Endothelial cell of umbilical vein (primary cell): ENCODE data around the gene C10orf105. TPM values are rescaled to one million over a fixed set of nuclear protein-coding genes. Genes with fewer than 3 reads are reported as not detected.

Experiments used
- BruUV-seq: library from RNA; stranded (reverse); fragments of 400-500 nt; replicated peaks from 2 replicates; lab custom pipeline; 2021; lab: Mats Ljungman, UMichigan
- CTCF ChIA-PET: fragments of 300-600, 350-600 bp; sonication (Branson Sonifier 250); formaldehyde crosslinking; loops from one replicate; lab custom pipeline; 2021; ENCODE audit warnings: antibody characterized with exemption, inconsistent platforms; lab: Charles Lee
- POLR2A ChIA-PET: fragments of 300-600, 350-600 bp; sonication (Branson Sonifier 250); formaldehyde crosslinking; loops from one replicate; lab custom pipeline; 2021; ENCODE audit warnings: antibody characterized with exemption, inconsistent platforms; lab: Charles Lee
- DNase-seq: peaks from one replicate; pipeline ENCODE4 v3.0.0-alpha.2; 2011; ENCODE audit warnings: low read depth, low spot score
- FAIRE-seq: peaks from 2 replicates; lab custom pipeline; 2011; peaks lifted over from hg19 to GRCh38; lab: Jason Lieb, UNC
- H2AFZ ChIP-seq: 2 replicates; pipeline ENCODE4 v1.6.0; 2012; ENCODE audit warnings: low read depth, low read length, control low read depth, inconsistent platforms
- H3K27ac ChIP-seq: 2 replicates; pipeline ENCODE4 v1.5.1; 2011; ENCODE audit warnings: low read depth, mild to moderate bottlenecking, control low read depth, low read length, moderate library complexity; ENCODE audit not compliant: insufficient read depth
- H3K27me3 ChIP-seq, 2 experiments: 2 replicates each; pipeline versions ENCODE4 v1.6.0 to v1.6.1; 2011; ENCODE audit warnings: low read length in 2 of 2, mixed read lengths in 1 of 2; ENCODE audit not compliant: control insufficient read depth in 2 of 2, insufficient read depth in 2 of 2
- H3K36me3 ChIP-seq, 2 experiments: 2 replicates in 1 of 2; 3 replicates in 1 of 2; pipeline ENCODE4 v1.5.1; 2011; ENCODE audit warnings: low read length in 2 of 2, mild to moderate bottlenecking in 1 of 2, moderate library complexity in 1 of 2; ENCODE audit not compliant: control insufficient read depth in 2 of 2, insufficient read depth in 2 of 2; ENCODE audit errors: extremely low read depth in 1 of 2
- H3K4me1 ChIP-seq: 3 replicates; pipeline ENCODE4 v1.5.1; 2011; ENCODE audit warnings: mild to moderate bottlenecking, low read length; ENCODE audit not compliant: control insufficient read depth, insufficient read depth; ENCODE audit errors: extremely low read depth
- H3K4me2 ChIP-seq: 2 replicates; pipeline ENCODE4 v1.6.1; 2011; ENCODE audit warnings: low read length, control low read depth, mixed read lengths; ENCODE audit not compliant: insufficient read depth
- H3K4me3 ChIP-seq, 3 experiments: fragments of 200-600 bp in 1 of 3; sonication (generic), shearing (Covaris generic) in 1 of 3; replicated peaks in 1 of 3; 2 replicates each; pipeline ENCODE4 v1.5.1; 2011 to 2016; ENCODE audit warnings: control low read depth in 3 of 3, low read length in 3 of 3, mild to moderate bottlenecking in 2 of 3, inconsistent platforms in 1 of 3, low read depth in 1 of 3, moderate library complexity in 1 of 3; ENCODE audit not compliant: insufficient read depth in 1 of 3
- H3K79me2 ChIP-seq: 2 replicates; pipeline ENCODE4 v1.6.0; 2012; ENCODE audit warnings: low read length, inconsistent platforms; ENCODE audit not compliant: control insufficient read depth, insufficient read depth
- H3K9ac ChIP-seq: replicated peaks from 2 replicates; pipeline ENCODE3; 2011; ENCODE audit warnings: low read length, control low read depth; ENCODE audit not compliant: insufficient read depth; ENCODE audit errors: extremely low read depth
- H3K9me1 ChIP-seq: replicated peaks from 3 replicates; pipeline ENCODE4 v1.6.0; 2011; ENCODE audit warnings: mild to moderate bottlenecking, low read length; ENCODE audit not compliant: control insufficient read depth, insufficient read depth; ENCODE audit errors: extremely low read depth
- H3K9me3 ChIP-seq: replicated peaks from 2 replicates; pipeline ENCODE4 v1.5.1; 2012; ENCODE audit warnings: low read length, inconsistent platforms; ENCODE audit not compliant: control insufficient read depth, insufficient read depth
- H4K20me1 ChIP-seq: replicated peaks from 2 replicates; pipeline ENCODE3; 2011; ENCODE audit warnings: mild to moderate bottlenecking, low read length; ENCODE audit not compliant: control insufficient read depth, insufficient read depth; ENCODE audit errors: extremely low read depth
- CTCF ChIP-seq, 2 donors: IDR thresholded peaks; 1 replicate in 1 of 2; 2 replicates in 1 of 2; pipeline ENCODE4 v1.5.1; 2011; ENCODE audit warnings: low read length in 2 of 2, mild to moderate bottlenecking in 2 of 2, moderate library complexity in 2 of 2, control low read depth in 1 of 2, inconsistent platforms in 1 of 2, low read depth in 1 of 2; ENCODE audit not compliant: insufficient read depth in 1 of 2; ENCODE audit errors: extremely low read depth in 1 of 2
- EZH2 ChIP-seq: IDR thresholded peaks from 2 replicates; pipeline ENCODE4 v1.6.1; 2012; ENCODE audit warnings: borderline replicate concordance, low read depth, mild to moderate bottlenecking, moderate library complexity, low read length, inconsistent platforms; ENCODE audit not compliant: severe bottlenecking
- FOS ChIP-seq: IDR thresholded peaks from 2 replicates; pipeline ENCODE4 v1.6.1; 2011; ENCODE audit warnings: mild to moderate bottlenecking, low read length, moderate library complexity, borderline replicate concordance; ENCODE audit not compliant: insufficient read depth
- GATA2 ChIP-seq: IDR thresholded peaks from 2 replicates; pipeline ENCODE4 v1.7.0; 2011; ENCODE audit warnings: low read depth, mild to moderate bottlenecking, moderate library complexity, mixed read lengths, low read length; ENCODE audit not compliant: insufficient read length, insufficient read depth
- JUN ChIP-seq: IDR thresholded peaks from 2 replicates; pipeline ENCODE4 v1.6.1; 2011; ENCODE audit warnings: borderline replicate concordance, low read depth; ENCODE audit not compliant: insufficient read length, insufficient read depth
- MAX ChIP-seq: IDR thresholded peaks from 2 replicates; pipeline ENCODE4 v1.6.1; 2011; ENCODE audit not compliant: insufficient read depth, insufficient read length
- MYC ChIP-seq: IDR thresholded peaks from one replicate; pipeline ENCODE4 v1.6.1; 2011; ENCODE audit warnings: mild to moderate bottlenecking, low read depth, low read length
- POLR2A ChIP-seq: IDR thresholded peaks from 2 replicates; pipeline ENCODE4 v1.6.1; 2012; ENCODE audit warnings: low read depth, mild to moderate bottlenecking, control low read depth, low read length
- POLR2AphosphoS5 ChIP-seq: IDR thresholded peaks from 2 replicates; pipeline ENCODE4 v1.6.1; 2012; ENCODE audit warnings: low read depth, mild to moderate bottlenecking, control low read depth, low read length, moderate library complexity; ENCODE audit not compliant: insufficient read depth
- dilution Hi-C: fragments of 300-500 bp; cut with MboI; formaldehyde crosslinking; loops from one replicate; pipeline ENCODE4 v1.15.0; 2019; ENCODE audit warnings: low sequenced_read_pairs; ENCODE audit not compliant: extremely low pct_ligation_motif_present
- intact Hi-C: fragments of 100-400 bp; cut with micrococcal nuclease; formaldehyde crosslinking; loops from one replicate; pipeline ENCODE4 v1.10.0; 2022
- polyA plus RNA-seq, 4 experiments: library from polyadenylated mRNA; depleted of rRNA in 3 of 4; stranded (reverse) in 3 of 4; unstranded in 1 of 4; fragments of >200 nt; gene quantifications; 2 replicates each; pipeline versions ENCODE4 v1.2.1 to v1.2.3, GENCODE V29; 2011 to 2012; ENCODE audit warnings: missing spikeins in 1 of 4
- total RNA-seq: library from RNA; stranded (reverse); gene quantifications from 2 replicates; pipeline ENCODE4 v1.2.3, GENCODE V29; 2021

The C10orf105 gene
- total and polyA plus RNA-seq, 2 donors (not counting 3 experiments of a cell fraction or from before 2014, with no cell fraction given), result not detected

- no TSS peak for BruUV-seq
- no peak for FAIRE-seq
- Histone ChIP-seq H3K4me3 (no peak overlapping the region), H3K9me3 (peaks cover 2% of the 10 kb centered on the region), H3K36me3 (no peaks in the 10 kb centered on the region), H3K27ac (no peak overlapping the region), H3K4me1 (no peaks in the 10 kb centered on the region), H3K4me2 (no peak overlapping the region), H3K79me2 (no peaks in the 10 kb centered on the region), H3K9ac (no peak overlapping the region), H3K27me3 (peaks cover 13 to 22% of the 10 kb centered on the region in 2 experiments), H3K9me1 (no peaks in the 10 kb centered on the region), H2AFZ (no peak overlapping the region), H4K20me1 (no peaks in the 10 kb centered on the region)
- ChIA-PET CTCF (interaction anchor here (3.0 kb wide), 1 partner anchor 9 kb away, joined by 7 read pairs; no protein-coding TSS in a partner anchor), POLR2A (no interaction called here)
- TF ChIP-seq POLR2A (no peak), POLR2AphosphoS5 (no peak), JUN (no peak), MAX (no peak), EZH2 (no peak), MYC (no peak), FOS (no peak), CTCF (IDR thresholded peaks at IDR 0.05; ENCODE audit: extremely low read depth in 1 of 2, insufficient read depth in 1 of 2, low read depth in 1 of 2, low read length in 2 of 2) (no peak), GATA2 (no peak)
- intact Hi-C loops, result no loop called here
- no peak for DNase-seq
- dilution Hi-C loops, result no loop called here
Measured at GRCh38 chr10:71687480-71687879, 32.1 kb downstream of the C10orf105 start.
